DOHH2 (cell line): ENCODE results near the gene C22orf42.
A peak's percentile ranks its signal among the peaks of the same experiment; 100 is the strongest.

Experiments used
- EZH2phosphoT487 ChIP-seq: fragments of 200-600 bp; sonication (generic); IDR thresholded peaks from 2 replicates; pipeline ENCODE4 v1.6.1; 2017; ENCODE audit warnings: borderline replicate concordance, mild to moderate bottlenecking, antibody characterized with exemption, low read length, moderate library complexity, mixed read lengths
- TF ChIP-seq, protein P1 (sequence below): fragments of 200-600 bp; sonication (generic); IDR thresholded peaks from one replicate; pipeline ENCODE4 v1.5.1; 2014; ENCODE audit warnings: antibody characterized with exemption, mild to moderate bottlenecking, low read depth, low read length; ENCODE audit not compliant: poor library complexity, severe bottlenecking

DNA sequence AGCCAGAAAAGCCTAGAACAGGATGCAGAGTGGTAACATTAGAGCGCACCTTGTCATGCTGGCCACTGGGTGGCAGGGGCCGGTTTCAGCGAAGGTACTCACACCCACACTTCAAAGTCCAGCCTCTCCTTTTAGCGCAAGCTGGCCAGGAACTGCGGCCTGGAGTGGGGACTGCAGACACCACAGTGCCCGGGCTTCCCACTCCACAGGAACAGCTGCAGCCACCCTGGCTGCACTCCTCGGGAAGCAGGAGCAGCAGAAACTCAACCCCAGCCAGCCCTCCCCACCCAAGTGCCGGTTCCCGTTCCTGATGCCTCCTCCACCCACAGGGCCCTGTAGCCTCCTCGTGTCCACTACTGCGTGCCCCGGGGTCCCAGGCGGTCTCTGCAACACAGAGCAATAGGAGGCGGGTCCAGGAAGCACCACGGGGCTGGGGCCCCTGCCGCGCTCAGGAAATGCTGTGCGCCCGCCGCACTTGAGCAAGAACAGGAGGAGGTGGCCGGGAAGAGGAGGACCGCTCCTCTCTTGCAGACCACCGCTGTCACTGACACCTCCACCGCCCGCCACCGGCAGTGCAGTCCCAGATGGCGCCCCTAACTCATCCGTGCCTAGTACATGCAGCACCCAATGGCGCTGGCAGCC is 43.6 kb upstream of the C22orf42 start:
- TF ChIP-seq, protein P1, sequence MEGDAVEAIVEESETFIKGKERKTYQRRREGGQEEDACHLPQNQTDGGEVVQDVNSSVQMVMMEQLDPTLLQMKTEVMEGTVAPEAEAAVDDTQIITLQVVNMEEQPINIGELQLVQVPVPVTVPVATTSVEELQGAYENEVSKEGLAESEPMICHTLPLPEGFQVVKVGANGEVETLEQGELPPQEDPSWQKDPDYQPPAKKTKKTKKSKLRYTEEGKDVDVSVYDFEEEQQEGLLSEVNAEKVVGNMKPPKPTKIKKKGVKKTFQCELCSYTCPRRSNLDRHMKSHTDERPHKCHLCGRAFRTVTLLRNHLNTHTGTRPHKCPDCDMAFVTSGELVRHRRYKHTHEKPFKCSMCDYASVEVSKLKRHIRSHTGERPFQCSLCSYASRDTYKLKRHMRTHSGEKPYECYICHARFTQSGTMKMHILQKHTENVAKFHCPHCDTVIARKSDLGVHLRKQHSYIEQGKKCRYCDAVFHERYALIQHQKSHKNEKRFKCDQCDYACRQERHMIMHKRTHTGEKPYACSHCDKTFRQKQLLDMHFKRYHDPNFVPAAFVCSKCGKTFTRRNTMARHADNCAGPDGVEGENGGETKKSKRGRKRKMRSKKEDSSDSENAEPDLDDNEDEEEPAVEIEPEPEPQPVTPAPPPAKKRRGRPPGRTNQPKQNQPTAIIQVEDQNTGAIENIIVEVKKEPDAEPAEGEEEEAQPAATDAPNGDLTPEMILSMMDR = peak; percentile 55
- no peak for TF ChIP-seq EZH2phosphoT487
